Nephron progenitor cell (in vitro differentiated cells): Measurements from ENCODE around the gene SLC25A42.

Experiments
- DNase-seq: peaks from one replicate; pipeline ENCODE4 v3.0.0; 2021
- H3K27ac Mint-ChIP-seq: 2 replicates; pipeline ENCODE4 v1.8.0; 2021; ENCODE audit warnings: mild to moderate bottlenecking, moderate library complexity, mixed read lengths
- H3K27me3 Mint-ChIP-seq: 2 replicates; pipeline ENCODE4 v1.8.0; 2021; ENCODE audit warnings: mild to moderate bottlenecking, low read depth, mixed read lengths; ENCODE audit not compliant: poor library complexity
- H3K36me3 Mint-ChIP-seq: 2 replicates; pipeline ENCODE4 v1.8.0; 2021; ENCODE audit warnings: low read depth, mixed read lengths
- H3K4me1 Mint-ChIP-seq: 2 replicates; pipeline ENCODE4 v1.8.0; 2021; ENCODE audit warnings: mixed read lengths
- H3K4me3 Mint-ChIP-seq: 2 replicates; pipeline ENCODE4 v1.8.0; 2021; ENCODE audit warnings: mild to moderate bottlenecking, moderate library complexity, mixed read lengths
- H3K9me3 Mint-ChIP-seq: 2 replicates; pipeline ENCODE4 v1.8.0; 2021; ENCODE audit warnings: mild to moderate bottlenecking, moderate library complexity, mixed read lengths
- TF ChIP-seq, protein P1 (sequence below): fragments of 200-600 bp; sonication (generic); IDR thresholded peaks from 2 replicates; pipeline ENCODE4 v1.5.0; 2021; ENCODE audit warnings: antibody characterized with exemption

The SLC25A42 gene

DNA sequence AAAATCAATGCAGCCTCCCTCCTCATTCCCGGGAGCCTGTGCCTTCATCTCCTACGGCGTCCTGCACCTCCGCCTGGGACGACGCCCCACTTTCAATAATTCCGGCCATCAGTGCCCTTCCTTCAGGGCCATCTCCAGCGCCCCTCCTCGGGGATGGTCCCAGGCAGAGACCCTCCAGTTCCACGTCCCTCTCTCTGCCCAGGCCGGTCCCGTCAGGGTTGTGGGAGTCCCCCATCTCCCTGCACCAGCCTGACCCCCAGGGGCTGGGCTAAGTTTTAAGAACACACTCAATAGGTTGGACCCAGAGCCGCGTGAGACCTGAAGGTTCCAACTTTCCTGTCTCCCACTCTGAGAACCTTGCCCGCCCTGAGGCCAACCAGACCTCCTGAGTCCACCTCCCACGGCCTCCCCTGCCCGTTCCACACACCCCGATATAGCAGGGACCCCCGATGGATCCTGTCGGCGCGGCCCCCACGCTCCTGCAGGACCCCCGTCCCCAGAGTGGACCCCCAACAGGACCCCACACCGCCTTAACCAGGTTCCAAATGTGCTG, 73.8 kb downstream of the SLC25A42 start:
- H3K4me1 Mint-ChIP-seq = peaks cover 31% of the 10 kb centered on the region
- peaks cover 5% of the 10 kb centered on the region for H3K9me3 Mint-ChIP-seq
- H3K27ac Mint-ChIP-seq = no peak overlapping the region
- H3K27me3 Mint-ChIP-seq = peaks cover 26% of the 10 kb centered on the region
- no peak for DNase-seq
- H3K36me3 Mint-ChIP-seq = peaks cover 14% of the 10 kb centered on the region
- H3K4me3 Mint-ChIP-seq = peak overlapping the region; percentile 97
- TF ChIP-seq, protein P1, sequence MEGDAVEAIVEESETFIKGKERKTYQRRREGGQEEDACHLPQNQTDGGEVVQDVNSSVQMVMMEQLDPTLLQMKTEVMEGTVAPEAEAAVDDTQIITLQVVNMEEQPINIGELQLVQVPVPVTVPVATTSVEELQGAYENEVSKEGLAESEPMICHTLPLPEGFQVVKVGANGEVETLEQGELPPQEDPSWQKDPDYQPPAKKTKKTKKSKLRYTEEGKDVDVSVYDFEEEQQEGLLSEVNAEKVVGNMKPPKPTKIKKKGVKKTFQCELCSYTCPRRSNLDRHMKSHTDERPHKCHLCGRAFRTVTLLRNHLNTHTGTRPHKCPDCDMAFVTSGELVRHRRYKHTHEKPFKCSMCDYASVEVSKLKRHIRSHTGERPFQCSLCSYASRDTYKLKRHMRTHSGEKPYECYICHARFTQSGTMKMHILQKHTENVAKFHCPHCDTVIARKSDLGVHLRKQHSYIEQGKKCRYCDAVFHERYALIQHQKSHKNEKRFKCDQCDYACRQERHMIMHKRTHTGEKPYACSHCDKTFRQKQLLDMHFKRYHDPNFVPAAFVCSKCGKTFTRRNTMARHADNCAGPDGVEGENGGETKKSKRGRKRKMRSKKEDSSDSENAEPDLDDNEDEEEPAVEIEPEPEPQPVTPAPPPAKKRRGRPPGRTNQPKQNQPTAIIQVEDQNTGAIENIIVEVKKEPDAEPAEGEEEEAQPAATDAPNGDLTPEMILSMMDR = no peak

GRCh38 chr19:19138109-19138981, 74.6 kb downstream of the SLC25A42 start, which contains the start of gene TMEM161A:
Gene TMEM161A, minus strand, starts transcription at chr19:19138478. Its CDS starts 50 bp downstream, at chr19:19138428.
- H3K27ac Mint-ChIP-seq = peak within 1 kb of the TSS; percentile 89
- peaks cover 7% of the 10 kb centered on the region for H3K36me3 Mint-ChIP-seq
- peaks cover 33% of the 10 kb centered on the region for H3K27me3 Mint-ChIP-seq
- H3K4me3 Mint-ChIP-seq = peak within 1 kb of the TSS; percentile 97
- TF ChIP-seq, protein P1 = no peak
- peaks cover 31% of the 10 kb centered on the region for H3K4me1 Mint-ChIP-seq
- peak; percentile 98 for DNase-seq
- peaks cover 2% of the 10 kb centered on the region for H3K9me3 Mint-ChIP-seq

GRCh38 chr19:19139876-19140229, 76.1 kb downstream of the SLC25A42 start:
- H3K27ac Mint-ChIP-seq = no peak overlapping the region
- peaks cover 31% of the 10 kb centered on the region for H3K4me1 Mint-ChIP-seq
- H3K27me3 Mint-ChIP-seq = peaks cover 34% of the 10 kb centered on the region
- DNase-seq = no peak
- H3K9me3 Mint-ChIP-seq = no peaks in the 10 kb centered on the region
- H3K4me3 Mint-ChIP-seq = no peak overlapping the region
- no peaks in the 10 kb centered on the region for H3K36me3 Mint-ChIP-seq
- TF ChIP-seq, protein P1 = no peak

- Mint-ChIP-seq H3K4me1 (peaks cover 25% of the 10 kb centered on the region), H3K27ac (no peak overlapping the region), H3K27me3 (peaks cover 31% of the 10 kb centered on the region), H3K36me3 (no peaks in the 10 kb centered on the region), H3K4me3 (no peak overlapping the region), H3K9me3 (no peaks in the 10 kb centered on the region)
- DNase-seq = no peak
- TF ChIP-seq, protein P1 = no peak
Observed at GRCh38 chr19:19140476-19140875, 76.7 kb downstream of the SLC25A42 start.

GRCh38 chr19:19142347-19142746, 78.6 kb downstream of the SLC25A42 start:
- no peaks in the 10 kb centered on the region for H3K9me3 Mint-ChIP-seq
- H3K27me3 Mint-ChIP-seq = peaks cover 31% of the 10 kb centered on the region
- no peak overlapping the region for H3K27ac Mint-ChIP-seq
- no peak for DNase-seq
- TF ChIP-seq, protein P1 = no peak
- H3K4me3 Mint-ChIP-seq = no peak overlapping the region
- H3K36me3 Mint-ChIP-seq = no peaks in the 10 kb centered on the region
- peaks cover 18% of the 10 kb centered on the region for H3K4me1 Mint-ChIP-seq
